MM.1S (cell line): ENCODE data around the gene KCNC3.

Experiments
- EZH2 ChIP-seq: fragments of 300-600 bp; sonication (generic); optimal IDR thresholded peaks from 2 replicates; pipeline ENCODE3; 2017; ENCODE audit warnings: low read depth, mild to moderate bottlenecking, antibody characterized with exemption, low read length, mixed read lengths
- EZH2phosphoT487 ChIP-seq: fragments of 300-600 bp; sonication (generic); IDR thresholded peaks from 2 replicates; pipeline ENCODE4 v1.6.1; 2018; ENCODE audit warnings: antibody characterized with exemption, low read length
- TF ChIP-seq, protein P1 (sequence below): fragments of 300-600 bp; sonication (generic); IDR thresholded peaks from 2 replicates; pipeline ENCODE4 v1.5.1; 2016; ENCODE audit warnings: antibody characterized with exemption, low read length, mixed read lengths

DNA sequence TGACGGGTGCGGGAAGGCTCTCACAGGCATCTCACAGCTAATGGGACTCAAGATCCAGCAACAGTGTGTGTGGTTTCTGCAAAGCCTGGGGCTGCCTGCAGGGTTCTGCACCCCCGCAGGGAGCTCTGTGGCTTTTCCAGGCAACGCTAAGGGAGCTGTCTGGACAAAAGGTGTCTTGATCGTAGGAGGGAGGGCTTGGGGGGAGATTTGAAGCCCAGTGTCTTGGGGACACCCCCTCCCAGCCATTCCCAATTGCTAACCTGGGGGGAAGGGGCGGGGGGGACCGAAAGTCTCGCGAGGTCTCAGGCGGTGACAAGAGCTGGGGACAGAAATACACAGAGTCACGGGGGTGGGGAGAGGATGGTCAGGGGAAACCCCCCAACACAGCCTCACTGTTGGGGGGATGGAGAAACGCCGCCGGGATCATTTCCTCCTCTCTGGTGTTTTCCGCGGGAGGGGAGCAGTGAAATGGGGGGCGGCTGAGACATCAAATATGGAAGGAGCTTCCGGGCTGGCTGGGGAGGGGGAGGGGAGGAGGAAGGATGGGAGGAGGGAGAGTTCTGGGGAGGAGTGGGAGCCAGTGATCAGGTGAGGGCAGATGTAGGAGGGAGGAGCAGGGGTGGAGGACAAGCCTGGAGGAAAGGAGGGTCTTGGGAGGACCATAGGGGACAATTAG, 13.3 kb downstream of the KCNC3 start:
- TF ChIP-seq, protein P1, sequence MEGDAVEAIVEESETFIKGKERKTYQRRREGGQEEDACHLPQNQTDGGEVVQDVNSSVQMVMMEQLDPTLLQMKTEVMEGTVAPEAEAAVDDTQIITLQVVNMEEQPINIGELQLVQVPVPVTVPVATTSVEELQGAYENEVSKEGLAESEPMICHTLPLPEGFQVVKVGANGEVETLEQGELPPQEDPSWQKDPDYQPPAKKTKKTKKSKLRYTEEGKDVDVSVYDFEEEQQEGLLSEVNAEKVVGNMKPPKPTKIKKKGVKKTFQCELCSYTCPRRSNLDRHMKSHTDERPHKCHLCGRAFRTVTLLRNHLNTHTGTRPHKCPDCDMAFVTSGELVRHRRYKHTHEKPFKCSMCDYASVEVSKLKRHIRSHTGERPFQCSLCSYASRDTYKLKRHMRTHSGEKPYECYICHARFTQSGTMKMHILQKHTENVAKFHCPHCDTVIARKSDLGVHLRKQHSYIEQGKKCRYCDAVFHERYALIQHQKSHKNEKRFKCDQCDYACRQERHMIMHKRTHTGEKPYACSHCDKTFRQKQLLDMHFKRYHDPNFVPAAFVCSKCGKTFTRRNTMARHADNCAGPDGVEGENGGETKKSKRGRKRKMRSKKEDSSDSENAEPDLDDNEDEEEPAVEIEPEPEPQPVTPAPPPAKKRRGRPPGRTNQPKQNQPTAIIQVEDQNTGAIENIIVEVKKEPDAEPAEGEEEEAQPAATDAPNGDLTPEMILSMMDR = no peak
- TF ChIP-seq EZH2 (no peak), EZH2phosphoT487 (no peak)
